Fibroblast of gingiva (primary cell): Measurements from ENCODE around the gene ATIC.

ENCODE experiments used
- DNase-seq: peaks from one replicate; pipeline ENCODE4 v3.0.0-alpha.2; 2011; ENCODE audit warnings: low read depth

The ATIC gene

DNA sequence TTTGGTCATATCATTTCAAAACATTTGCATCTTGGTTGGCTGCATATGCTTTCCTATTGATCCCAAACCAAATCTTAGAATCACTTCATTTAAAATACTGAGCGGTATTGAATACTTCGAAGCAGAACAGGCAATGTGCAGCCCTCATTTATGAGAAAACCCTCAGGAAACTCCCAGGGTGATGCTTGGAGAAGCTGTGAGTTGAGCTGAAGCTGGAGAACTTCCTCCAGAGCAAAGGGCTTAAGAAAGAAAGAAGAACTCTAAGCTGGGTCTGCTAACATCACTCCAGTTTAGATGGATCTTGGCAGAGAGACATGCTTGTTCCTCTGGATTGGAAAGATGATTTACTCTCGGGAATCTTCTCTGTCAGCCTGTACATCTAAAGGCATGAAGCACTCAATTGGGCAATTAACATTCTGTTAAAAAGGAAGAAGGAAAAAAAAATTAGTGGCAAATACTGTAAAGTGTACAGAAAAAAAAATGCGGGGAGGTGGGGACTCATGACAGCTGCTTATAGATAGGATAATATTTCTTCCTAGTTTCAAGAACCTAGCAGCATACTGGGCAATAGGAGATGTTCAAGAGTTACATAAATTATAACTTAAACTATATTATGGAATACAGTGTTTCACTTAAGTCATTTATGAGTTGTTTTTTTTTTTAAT, 49.5 kb downstream of the ATIC start:
- DNase-seq = no peak

DNA sequence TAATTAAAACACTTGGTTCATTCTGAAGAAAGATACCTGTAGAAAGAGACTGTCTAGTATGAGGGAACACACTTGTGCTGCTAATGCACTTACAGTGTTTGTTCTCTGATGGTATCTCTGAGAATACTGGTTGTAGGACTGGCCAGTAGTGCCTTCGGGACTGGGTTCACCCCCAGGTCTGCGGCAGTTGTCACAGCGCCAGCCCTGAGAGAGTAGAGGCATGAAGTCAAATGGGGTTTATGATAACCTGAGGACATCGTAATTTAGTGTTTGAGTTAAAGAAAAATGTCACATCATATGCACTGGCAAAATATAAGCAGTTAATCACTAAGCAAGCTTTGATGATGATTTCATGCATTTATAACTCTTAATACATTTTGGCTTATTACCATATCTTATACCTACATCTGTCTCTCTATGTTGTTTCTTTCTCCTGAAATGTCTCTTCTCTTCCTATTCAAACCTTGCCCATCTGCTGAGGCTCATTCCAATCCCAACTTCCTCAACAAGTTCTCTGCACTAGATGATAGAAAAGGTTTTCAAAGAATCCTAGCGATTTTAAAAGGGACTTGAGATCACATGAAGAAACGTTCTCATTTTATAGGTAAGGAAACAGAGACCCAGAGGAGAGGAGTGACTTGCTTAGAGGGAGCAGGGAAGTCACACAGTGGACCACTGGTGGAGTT, 50.2 kb downstream of the ATIC start:
- DNase-seq = no peak

DNA sequence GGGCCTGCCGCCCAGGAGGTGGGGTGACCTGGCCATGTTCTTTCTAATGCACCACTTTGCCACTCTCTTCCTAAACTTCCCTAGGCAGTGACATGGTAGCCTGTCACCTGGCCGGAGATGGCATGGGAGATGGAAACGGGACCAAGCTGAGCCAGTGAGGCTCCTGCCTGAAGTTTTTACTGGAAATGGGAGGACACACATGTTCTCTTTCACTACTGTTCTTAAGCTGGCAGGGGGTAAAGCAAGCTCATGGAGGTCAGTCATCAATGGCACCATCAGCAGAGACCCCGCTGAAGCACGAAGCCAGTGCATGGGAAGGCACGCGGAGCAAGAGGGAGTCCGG, 50.7 kb downstream of the ATIC start:
- DNase-seq = no peak

DNA sequence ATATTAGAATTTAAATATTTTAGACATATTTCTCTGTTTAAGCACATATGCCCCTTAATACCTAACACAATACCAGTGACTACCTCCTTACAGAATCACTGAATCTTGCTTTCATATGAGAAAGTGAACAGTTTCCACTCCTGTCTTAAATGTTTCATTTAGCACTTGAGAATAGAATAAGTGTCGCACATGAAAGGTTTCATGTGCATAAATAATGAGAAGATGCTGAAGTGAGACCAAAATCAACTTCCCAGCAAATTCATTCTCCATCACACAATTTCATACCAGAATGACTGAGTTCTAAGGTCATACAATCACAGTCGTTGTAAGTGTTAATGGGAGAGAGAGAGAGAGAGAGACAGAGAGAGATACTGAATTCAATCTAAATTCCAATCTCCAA, 51.2 kb downstream of the ATIC start:
- DNase-seq = no peak

DNA sequence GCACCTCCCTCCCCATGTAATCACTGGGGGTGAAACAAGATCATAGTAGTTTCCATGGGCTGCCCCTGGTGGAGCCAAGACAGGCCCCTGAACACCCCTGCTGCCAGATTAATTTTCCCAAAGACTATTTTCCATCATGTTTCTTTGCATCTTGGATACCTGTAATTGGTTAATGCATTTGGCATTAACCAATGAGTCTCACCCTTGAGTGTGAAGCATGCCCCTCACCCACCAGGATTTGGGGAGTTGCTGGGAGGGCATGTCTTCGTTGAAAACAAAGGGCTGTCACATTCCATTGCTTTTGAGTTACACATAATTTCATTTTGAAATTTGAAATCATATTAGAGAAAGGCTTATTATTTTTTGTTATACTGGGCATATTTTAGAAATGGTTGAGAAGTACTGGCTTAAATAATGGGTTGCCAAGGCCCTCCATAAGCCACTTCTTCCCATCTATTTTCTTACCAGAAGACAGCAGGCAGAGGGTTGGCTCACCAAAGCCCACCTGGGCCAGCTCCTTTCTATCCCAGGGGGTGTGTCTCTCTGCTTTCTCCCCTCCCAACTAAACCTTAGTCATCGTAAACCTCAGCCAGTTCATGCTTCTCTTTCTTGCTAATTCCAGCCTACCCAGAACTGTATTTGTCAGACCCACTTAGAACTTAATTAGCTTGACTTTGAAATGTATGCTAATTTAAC, 51.8 kb downstream of the ATIC start:
- DNase-seq = no peak

DNA sequence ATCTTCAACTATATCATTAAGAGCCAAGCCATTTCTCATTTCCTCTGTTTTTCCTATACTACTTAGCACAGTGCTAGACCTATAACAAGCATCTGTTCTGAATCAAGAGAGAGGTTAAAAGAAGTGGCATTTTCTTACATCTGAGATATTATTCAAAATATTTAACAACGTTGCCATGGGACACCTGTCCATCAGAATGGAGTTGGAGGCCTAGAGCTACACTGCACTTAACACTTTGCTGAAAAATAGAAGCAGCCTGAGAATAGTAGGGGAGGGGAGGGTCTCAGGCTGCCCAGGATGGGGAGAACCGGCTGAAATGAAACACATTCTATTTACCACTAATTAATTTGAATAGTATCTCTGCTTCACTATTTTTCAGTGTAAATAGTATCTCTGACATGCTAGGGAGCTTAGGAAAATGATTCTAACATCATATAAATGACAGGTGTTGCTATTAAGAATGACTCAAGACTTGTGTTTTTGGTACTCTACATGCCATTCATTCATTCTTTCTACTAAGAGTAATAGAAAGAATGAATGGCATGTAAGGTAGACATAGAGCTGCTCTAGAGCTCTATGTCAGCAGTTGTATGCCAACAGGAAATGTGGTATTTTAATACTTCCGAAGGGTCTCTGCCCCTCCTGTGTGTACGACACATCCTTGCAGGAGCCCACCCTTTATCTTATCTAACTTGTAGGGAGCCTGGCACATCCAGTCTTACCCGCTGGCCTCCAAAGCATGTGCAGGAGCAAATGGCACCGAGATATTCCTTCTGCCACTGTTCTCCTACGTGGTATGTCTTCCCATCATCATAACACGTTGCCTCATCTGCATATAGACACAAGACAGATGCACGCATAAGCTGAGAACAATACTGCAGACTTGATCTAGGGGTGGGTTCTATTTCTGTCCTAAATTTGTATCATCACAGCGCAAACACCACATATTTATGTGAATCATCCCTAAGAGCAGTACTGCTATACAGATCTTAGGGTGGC, 52.6 kb downstream of the ATIC start:
- DNase-seq = no peak

DNA sequence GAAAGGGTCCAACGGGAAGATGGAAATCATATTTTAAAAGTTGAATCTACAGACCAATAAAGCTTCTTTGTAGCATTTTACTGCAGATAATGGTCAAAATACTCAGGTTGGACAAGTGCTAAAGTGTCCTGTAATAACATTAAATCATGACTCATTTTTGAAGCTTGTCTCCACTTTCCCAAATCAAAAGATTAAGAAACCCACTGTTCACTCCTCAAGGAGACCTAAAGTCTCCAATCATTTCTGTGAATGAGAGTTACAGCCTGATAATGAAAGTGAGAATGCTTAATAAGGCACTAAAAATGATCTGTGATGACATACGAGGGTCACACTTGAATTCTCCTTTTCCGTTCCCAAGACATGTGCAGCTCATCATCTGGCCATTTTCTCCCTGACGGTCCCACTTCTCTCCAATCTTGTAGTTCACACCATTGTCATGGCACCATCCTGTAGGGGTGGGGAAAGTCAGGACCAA, 53.4 kb downstream of the ATIC start:
- DNase-seq = no peak

DNA sequence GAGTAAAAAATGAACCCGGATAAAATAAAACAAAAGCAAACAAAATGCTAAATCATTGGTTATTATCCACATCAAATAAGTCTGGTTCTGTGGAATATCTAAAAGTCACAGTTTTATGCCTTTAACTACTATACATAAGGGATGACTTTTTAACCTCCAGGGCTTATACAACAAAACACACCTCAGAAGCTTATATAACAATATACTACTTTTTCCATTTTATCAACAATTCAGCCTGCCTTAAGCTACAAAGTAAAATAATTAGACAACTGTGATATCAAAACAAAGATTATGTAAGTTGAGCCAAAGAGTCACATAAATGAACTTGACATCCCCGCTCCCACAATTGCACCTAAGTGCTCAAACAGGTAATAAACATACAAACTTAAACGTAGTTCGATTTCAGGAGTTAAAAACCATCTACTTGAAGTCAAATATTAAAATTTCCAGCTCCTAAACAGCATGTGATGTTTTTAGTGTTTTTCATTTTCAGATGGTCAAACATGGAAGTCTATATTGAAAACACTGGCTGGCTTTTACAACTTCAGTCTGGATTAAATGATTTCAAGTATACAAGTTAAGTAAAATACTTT, 54.7 kb downstream of the ATIC start:
- DNase-seq = no peak

DNA sequence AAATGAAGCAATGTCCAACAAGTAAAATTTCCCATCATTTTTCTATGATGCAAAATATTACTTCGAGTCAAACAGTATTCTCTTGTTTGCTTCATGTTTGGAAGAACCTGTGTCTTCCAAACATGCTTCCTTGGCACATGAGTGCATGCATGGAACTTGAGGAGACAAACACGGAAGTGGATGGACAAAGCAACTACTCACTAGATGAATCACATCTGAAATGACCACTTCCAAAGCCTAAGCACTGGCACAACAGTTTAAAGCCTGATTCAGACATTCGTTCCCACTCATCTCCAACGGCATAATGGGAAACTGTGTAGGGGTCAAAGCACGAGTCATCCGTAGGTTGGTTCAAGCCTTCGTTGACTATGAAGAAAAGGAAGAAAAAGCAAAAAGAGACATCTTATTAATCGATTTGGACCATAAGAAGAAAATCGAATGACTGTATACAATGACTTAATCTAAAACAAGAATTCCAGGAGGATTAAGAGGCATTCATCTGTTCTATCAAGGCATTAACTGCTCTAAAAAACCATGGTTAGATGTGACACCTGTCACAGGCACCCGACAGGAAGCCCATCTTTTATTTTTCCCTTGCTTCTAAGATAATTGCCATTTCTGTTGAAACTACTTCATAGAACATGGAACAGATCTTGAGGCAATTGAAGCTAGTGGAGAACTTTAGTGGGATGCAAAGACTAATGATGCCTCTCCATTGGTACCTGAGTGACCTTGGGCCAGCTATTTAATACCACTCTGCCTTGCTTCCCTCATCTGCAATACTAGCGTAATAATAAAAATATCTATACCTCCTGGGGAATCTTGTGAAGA, 56.0 kb downstream of the ATIC start:
- peak; percentile 53 for DNase-seq

DNA sequence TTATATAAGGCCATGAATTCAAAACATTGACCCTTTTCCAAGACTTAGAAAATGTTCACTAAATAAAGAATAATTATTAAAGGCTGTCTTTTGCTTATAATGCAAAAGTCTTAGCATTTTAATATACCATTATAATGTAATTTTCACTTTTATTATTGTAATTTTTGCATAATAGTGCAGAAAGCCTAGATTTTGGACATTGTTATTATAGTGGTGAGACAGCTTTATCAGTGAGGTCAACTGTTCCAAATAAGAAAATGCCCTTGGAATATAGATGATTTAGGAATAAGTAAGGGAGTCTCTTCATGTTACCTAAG, 56.6 kb downstream of the ATIC start:
- DNase-seq = no peak

DNA sequence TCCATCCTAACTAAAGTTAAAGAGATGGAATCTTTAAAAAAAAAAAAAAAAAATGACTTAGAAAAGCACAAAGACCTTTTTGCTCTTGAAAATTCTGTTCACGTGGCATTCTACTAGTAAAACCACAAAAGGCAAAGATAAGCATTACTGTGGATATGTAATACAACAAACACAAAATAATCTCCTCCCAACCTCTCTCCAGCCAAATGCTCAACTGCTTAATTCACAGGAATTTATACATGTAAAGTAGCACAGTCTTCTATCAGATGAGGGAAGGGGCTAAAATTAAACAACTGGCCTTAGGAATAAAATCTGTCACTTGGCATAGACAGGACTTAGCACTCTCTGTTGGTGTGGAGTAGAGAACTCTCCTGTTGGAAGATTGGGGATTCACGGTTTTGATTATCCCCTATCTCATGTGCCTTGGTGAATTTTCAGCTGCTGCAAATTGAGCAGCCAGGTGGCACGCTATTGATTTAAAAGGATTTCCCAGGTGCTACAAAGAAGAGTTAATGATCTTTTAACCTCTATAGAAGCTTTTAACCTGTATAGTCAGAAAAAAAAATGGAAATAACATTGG, 57.4 kb downstream of the ATIC start:
- DNase-seq = no peak

DNA sequence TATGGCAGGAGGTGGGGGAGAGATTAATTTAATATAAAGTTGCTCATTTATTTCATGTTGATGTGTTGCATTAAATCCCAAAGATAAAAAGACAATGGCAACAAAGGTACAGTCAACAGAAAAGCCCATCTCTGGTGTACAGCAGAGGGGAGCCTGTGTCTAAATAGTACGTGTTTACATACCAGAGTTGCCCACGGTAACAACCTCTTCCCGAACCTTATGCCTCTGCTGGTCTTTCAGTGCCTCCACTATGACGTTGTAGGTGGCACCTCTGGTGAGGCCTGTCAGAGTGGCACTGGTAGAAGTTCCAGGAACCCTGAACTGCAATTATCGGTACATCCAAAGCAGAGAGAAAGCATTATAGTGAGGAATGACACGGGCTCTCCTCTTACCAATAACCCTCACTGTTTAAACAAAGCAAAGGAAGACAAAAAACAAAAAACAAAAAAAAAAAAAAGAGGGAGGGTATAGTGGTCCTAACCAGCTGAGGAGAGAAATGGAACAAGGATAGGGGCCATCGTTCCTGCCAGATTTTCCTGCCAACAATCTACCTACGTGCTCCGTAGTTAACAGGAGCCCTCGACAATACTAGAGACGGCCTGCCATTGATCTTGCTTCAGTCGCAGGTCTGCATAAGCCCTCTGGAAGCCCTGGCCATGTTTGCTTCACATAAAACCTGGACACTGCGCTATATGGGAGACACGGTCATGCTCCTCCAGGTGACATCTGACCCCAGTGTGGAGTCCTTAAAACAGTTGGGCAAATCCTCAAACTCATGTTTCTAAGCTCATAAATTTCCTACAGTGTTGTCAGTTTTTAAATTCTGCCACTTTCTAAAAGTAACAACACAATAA, 58.5 kb downstream of the ATIC start:
- DNase-seq = no peak

DNA sequence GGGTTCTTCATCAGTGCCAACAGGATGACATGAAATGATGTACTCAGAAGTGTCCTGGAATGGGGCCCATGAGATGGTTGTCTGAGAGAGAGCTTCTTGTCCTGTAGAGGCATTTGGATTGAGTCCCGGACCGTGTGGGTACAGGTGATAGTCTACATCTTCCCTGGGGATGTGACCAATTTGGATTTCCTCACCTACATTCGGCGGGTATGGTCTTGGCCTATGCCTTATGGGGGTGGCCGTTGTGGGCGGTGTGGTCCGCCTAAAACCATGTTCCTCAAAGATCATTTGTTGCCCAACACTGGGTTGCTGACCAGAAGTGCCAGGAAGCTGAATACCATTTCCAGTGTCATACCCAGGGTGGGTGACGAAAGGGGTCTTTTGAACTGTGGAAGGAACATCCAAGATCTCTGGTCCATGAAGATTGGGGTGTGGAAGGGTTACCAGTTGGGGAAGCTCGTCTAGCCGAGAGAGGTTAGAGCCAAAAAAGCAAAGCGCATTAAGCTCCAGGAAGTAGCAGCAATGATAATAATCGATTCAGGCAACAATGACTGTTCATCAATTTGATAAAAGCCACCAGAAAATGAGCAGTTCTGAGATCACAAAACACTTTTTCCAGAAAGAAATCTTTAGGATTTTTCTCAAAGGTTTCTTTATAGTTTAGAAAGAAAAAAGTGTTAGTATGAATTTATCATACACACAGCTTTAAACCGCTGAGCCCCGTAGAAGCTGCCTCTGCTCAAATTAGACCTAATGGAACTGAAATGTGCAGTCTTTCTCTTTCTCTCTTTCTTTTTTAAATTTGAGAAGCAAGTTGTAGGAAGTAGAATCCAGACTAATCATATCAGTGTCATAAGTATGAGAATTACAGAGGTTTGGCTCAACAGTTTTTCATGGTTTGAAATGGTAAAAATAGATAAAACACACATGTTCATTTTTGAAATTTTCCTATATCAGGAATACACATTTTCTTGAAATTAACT, 60.3 kb downstream of the ATIC start:
- no peak for DNase-seq

DNA sequence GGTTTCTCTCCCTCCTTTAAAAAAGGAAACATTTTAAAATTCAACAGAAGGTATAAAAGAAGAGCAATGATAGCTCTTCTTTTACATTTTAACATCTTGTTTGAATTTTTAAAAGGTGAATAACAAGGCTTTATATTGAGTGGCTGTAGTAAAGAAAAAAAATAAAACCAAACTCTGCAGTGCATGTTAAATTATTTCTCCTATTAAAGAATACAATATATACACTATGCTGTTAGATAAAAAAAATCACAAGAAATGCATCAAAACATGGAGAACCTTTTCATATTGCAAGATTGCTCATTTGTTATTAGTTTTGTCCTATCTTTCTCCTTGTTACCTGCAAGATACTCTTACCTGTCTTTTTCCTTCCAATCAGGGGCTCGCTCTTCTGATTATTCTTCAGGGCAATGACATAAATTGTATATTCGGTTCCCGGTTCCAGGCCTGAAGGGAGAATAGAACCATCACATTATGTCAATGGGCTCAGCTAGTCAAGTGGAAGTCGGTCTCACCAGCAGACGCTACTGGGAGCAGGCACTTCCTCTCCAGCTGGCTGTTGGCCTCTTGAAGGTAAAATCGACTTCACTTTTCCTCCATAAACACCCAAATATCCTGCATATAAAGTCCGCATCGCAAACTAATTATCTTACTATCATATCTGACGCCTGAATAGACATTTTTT, 61.2 kb downstream of the ATIC start:
- DNase-seq = no peak

DNA sequence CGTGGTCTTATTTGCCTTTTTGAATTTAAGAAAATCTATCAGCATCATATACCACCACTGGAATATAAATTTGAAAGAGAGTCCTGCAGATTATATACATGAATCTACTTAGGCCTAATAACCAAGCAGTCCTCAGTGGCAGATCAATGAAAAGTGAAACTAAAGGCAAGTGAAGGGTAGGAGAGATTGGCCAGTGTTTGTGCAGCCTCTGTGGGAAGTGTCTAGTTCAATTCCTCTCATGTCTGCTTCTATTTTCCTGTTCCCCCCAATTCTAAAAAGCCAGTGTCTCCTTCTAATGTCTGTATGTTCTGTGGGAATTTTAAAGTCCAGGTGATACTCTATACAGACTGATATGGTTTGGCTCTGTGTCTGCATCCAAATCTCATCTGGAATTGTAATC, 62.1 kb downstream of the ATIC start:
- no peak for DNase-seq

DNA sequence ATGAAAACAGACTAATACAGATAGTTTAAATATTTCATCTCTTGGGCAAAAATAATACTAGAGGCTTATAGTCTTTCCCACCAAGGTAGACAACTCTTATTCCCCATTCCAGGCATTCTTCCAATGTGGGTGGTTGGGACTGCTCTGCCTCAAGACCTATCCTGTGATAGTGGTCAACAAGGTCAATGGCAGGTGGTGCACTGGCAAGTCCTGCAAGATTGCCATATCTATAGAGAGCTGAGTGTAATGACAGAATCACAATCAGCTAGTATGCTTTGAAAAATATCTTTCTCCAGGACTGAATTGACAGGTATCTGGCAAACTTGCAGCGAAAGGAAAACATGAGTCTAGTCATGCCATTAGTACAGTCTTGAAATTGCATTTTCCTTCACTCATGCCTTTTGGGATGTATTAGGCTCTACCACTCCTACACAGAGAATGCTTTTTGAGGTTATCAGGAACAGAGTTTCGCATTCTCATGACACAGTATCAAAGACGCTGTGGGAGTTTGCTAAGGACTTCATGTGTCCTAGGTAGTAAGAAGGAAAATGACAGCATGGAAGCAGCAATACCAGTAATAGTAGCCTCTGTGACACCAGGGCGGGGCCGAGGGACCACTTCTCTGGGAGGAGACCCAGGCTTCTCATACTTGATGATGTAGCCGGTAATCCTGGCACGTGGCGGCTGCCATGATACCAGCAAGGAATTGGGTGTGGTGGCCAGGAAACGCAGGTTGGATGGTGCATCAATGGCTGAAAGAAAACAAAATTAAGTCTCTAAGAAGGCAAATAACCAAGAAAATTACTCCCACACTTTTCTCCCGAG, 63.0 kb downstream of the ATIC start:
- no peak for DNase-seq

DNA sequence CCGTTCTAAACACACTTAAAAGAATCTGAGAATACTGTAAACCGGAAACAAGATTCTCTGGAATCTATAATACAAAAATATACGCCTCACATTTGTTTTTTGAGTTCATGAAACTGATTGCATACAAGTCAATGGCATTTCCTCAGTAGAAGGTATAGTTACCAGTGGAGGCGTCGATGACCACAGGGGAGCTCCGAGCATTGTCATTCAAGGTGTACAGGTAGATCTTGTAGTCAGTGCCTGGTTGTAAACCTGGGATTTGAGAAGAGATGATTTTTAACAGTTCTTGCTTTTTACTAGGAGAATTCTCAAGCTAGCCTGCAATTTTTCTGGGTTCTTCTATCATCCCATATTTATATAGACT, 63.6 kb downstream of the ATIC start:
- DNase-seq = no peak
